Stimulated activated naive B cell treated with anti-CD40 and anti-IgM and Interleukin-4, amounts not matched to agents 10 μg/mL and 1 μg/mL and 100 μg/mL, for 72 hours (primary cell): ENCODE results near the gene PAFAH1B1.

Experiments
- ATAC-seq, 2 donors: fragments of 150-1000 bp; cut with Tn5 transposase; replicated peaks; 2 replicates each; pipeline ENCODE4 v1.10.0; 2021; ENCODE audit warnings: moderate library complexity in 1 of 2
- DNase-seq: peaks from one replicate; pipeline ENCODE4 v3.0.0; 2021
- H3K27ac Mint-ChIP-seq: one replicate; pipeline ENCODE4 v1.8.0; 2022; ENCODE audit warnings: mild to moderate bottlenecking, mixed read lengths
- H3K27me3 Mint-ChIP-seq, 2 donors: one replicate each; pipeline ENCODE4 v1.8.0; 2022; ENCODE audit warnings: mixed read lengths in 2 of 2
- H3K36me3 Mint-ChIP-seq, 2 donors: one replicate each; pipeline ENCODE4 v1.8.0; 2022; ENCODE audit warnings: mixed read lengths in 2 of 2, mild to moderate bottlenecking in 1 of 2
- H3K4me1 Mint-ChIP-seq, 2 donors: one replicate each; pipeline ENCODE4 v1.8.0; 2022; ENCODE audit warnings: mixed read lengths in 2 of 2, mild to moderate bottlenecking in 1 of 2
- H3K4me3 Mint-ChIP-seq, 2 donors: one replicate each; pipeline ENCODE4 v1.8.0; 2022; ENCODE audit warnings: mild to moderate bottlenecking in 2 of 2, mixed read lengths in 2 of 2, moderate library complexity in 1 of 2
- H3K9me3 Mint-ChIP-seq, 2 donors: one replicate each; pipeline ENCODE4 v1.8.0; 2022; ENCODE audit warnings: mixed read lengths in 2 of 2, mild to moderate bottlenecking in 1 of 2

The PAFAH1B1 gene

DNA sequence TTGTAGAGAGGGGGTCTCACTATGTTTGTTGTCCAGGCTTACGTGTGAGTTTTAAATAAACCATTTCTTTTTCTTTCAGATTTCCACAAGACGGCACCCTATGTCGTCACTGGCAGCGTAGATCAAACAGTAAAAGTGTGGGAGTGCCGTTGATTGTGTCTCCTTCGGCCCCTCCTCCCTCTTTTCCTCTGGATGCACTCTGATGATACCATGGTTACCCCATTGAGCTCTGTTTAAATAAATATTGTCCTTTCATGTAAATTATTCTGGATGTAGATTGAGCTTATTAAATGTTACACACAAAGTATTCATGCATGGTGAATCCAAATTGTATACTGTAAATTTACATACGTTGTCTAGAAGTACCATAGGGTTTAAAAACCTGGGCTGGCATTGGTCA is 88.2 kb downstream of the PAFAH1B1 start:
- ATAC-seq (no peak), DNase-seq (no peak)
- H3K4me3 Mint-ChIP-seq = no peak overlapping the region
- H3K27me3 Mint-ChIP-seq = no peaks in the 10 kb centered on the region
- H3K36me3 Mint-ChIP-seq = peaks cover 27 to 40% of the 10 kb centered on the region in 2 donors
- H3K9me3 Mint-ChIP-seq = no peaks in the 10 kb centered on the region
- H3K4me1 Mint-ChIP-seq = peaks cover 0 to 2% of the 10 kb centered on the region in 2 donors
- H3K27ac Mint-ChIP-seq = no peak overlapping the region

DNA sequence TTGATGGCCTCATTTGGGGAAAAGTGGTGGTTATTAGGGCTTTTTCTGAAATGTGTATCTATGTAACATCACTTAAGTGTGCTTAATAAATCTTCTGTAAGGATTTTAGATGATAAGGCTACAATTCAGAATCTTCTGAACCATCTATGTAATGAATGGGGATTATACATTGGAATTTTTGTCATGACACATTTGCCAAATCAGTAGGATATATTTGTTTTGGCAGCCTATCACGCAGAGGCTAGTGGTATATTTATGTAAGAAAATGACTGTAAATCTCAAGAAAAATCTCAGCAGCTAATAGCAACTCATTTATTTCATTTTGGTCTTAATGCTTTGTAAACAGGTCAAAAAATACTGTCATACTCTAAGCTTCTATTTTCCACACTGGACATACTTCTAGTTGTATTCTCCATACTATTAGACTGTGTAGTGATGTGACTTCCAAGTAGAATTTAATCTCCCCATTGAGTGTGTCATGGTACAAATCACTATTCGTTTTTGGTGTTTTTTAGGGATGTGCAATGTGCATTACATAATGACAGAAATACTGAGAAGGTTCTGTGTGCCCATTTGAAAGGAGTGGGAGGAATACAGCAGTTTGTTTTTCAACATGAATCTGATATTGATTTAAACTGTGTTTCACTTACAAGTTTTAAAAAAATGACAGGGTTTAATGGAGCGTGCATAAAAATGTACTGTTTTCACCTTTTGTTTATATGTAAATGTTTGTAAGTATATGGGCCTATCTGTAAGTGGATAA is 88.9 kb downstream of the PAFAH1B1 start:
- Mint-ChIP-seq H3K9me3 (no peaks in the 10 kb centered on the region), H3K4me1 (peaks cover 0 to 2% of the 10 kb centered on the region in 2 donors), H3K36me3 (peaks cover 23 to 35% of the 10 kb centered on the region in 2 donors), H3K4me3 (no peak overlapping the region), H3K27me3 (no peaks in the 10 kb centered on the region), H3K27ac (no peak overlapping the region)
- no peak for ATAC-seq
- no peak for DNase-seq

DNA sequence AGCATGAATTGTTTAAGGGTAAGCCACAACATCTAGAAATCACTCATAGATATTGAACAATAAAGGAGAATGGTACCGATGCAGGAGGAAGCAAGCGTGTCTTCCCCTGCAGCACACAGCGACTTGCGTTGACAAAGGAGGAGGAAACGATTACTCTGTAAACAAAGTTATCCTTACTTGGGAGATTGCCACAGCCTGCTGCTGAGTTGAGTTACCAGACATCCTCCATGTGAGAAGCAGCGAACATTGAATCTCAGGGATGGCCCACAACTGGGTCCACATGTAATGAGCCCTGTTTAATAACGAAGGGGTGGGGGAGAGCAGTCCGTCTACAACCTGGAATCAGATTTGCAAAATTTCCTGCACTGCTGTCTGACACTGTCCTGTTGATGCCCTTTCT is 90.5 kb downstream of the PAFAH1B1 start:
- DNase-seq (no peak), ATAC-seq (no peak)
- H3K4me3 Mint-ChIP-seq = no peak overlapping the region
- H3K9me3 Mint-ChIP-seq = no peaks in the 10 kb centered on the region
- no peaks in the 10 kb centered on the region for H3K27me3 Mint-ChIP-seq
- H3K27ac Mint-ChIP-seq = peak overlapping the region; percentile 62
- peaks cover 1 to 5% of the 10 kb centered on the region in 2 donors for H3K4me1 Mint-ChIP-seq
- peaks cover 22 to 42% of the 10 kb centered on the region in 2 donors for H3K36me3 Mint-ChIP-seq

DNA sequence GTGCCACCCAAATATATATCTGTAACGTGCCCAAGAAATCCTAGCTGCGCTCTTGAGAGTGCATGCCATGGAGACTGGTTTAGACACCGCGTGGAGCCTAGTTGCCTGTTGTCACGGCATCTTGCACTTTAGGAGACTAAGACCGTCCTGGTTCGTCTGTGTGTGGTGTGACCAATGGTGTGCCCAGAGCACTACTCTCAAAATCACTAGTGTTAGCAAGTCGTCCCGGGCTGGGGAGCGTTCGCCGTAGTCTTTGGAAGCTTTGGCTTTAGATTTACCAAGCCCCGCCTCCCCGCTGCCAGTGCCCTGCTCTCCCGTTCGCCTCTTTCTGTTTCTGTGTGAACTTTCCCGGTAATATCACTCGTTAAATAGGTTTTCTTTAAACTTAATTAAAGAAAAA is 91.1 kb downstream of the PAFAH1B1 start:
- no peak for ATAC-seq
- Mint-ChIP-seq H3K4me3 (no peak overlapping the region), H3K4me1 (peaks cover 5 to 6% of the 10 kb centered on the region in 2 donors), H3K27me3 (no peaks in the 10 kb centered on the region), H3K9me3 (no peaks in the 10 kb centered on the region), H3K27ac (no peak overlapping the region), H3K36me3 (peaks cover 21 to 41% of the 10 kb centered on the region in 2 donors)
- no peak for DNase-seq

DNA sequence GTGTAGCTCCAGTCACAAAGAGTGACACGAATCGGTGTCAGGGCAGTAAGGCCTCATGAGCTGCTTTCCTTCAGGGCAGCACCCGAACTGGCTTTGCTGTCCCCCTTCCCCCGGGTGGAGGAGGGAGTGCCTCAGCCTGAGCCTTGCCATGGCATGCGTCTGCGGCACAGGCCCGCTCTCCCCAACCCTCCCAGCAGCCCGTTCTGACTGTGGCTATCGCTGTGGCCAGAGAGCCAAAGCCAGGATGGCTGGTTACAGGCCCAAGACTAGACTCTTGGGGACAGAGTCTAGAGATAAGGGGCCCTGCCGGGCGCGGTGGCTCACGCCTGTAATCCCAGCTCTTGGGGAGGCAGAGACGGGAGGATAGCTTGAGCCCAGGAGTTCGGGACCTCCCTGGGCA is 92.2 kb downstream of the PAFAH1B1 start:
- no peak overlapping the region for H3K4me3 Mint-ChIP-seq
- H3K9me3 Mint-ChIP-seq = no peaks in the 10 kb centered on the region
- H3K36me3 Mint-ChIP-seq = peaks cover 12 to 35% of the 10 kb centered on the region in 2 donors
- no peaks in the 10 kb centered on the region for H3K27me3 Mint-ChIP-seq
- H3K4me1 Mint-ChIP-seq = peaks cover 5 to 6% of the 10 kb centered on the region in 2 donors
- no peak for ATAC-seq
- peak overlapping the region; percentile 47 for H3K27ac Mint-ChIP-seq
- no peak for DNase-seq

DNA sequence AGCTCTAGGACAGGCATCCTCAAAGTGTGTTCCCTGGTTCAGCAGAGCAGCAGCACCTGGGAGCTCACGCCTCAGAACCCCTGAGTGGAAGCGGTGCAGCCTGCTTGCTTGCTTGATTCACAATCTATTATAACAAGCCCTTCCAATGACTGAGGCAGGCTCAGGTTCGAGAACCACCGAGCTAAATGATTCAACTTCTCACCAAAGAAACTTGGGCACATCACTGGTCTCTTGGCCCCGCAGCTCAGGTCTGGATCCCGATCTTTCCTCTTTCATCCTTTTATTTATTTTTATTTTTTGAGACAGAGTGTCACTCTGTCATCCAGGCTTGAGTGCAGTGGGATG is 93.6 kb downstream of the PAFAH1B1 start:
- Mint-ChIP-seq H3K27me3 (no peaks in the 10 kb centered on the region), H3K4me3 (no peak overlapping the region), H3K27ac (peak overlapping the region; percentile 87), H3K36me3 (peaks cover 17 to 31% of the 10 kb centered on the region in 2 donors), H3K9me3 (no peaks in the 10 kb centered on the region), H3K4me1 (peaks cover 5 to 6% of the 10 kb centered on the region in 2 donors)
- ATAC-seq (no peak), DNase-seq (no peak)

DNA sequence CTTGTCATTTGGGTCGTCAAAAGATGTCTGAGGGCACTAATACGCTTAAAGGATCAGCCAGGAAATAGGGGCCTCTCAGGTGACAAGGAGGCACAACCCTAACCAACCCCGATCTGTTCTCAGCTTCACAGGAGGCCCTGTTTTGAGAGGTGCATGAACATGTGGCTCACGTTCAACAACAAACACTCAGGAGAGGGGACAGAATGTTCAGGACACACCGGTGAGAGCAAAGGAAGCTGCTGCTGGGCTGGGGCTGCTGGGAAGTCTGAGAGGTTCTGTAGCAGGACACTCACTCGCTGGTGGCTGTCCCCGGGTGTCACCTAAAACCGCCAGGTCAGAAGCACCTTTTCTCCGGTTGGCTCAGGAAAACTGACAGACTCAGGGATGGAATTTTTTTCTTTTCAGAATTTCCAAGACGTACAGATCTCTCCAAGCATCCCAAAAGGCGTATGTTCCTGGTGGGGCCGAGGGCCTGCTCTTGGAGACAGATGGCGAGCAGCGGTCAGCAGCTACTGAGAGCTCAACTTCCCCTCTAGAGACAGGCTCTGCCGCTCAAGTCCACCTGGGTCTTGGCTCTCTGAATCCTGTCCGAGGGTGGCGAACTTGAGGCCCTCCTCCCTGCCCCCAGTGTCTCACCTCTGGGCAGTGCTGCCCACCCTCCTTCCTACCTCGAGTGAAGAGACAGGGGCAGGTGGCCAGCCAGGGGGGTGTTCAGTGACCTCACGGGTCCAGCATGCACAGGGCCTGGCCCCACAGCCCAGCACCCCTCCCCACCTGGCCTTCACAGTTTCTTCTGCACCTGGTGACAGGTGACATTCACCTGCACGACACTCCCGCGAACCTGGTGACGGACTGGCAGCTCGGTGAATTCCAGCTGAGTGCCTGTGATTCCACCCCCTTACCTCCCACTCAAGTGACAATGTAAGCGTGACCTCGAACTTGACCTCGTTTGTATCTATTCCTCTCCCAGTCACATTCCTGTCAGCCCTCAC is 95.2 kb downstream of the PAFAH1B1 start:
- Mint-ChIP-seq H3K36me3 (peaks cover 17 to 38% of the 10 kb centered on the region in 2 donors), H3K27me3 (no peaks in the 10 kb centered on the region), H3K4me1 (peaks cover 5 to 6% of the 10 kb centered on the region in 2 donors), H3K4me3 (peak overlapping the region in 1 of 2 donors; percentile 32), H3K27ac (peak overlapping the region; percentile 82), H3K9me3 (no peaks in the 10 kb centered on the region)
- ATAC-seq (no peak), DNase-seq (no peak)

DNA sequence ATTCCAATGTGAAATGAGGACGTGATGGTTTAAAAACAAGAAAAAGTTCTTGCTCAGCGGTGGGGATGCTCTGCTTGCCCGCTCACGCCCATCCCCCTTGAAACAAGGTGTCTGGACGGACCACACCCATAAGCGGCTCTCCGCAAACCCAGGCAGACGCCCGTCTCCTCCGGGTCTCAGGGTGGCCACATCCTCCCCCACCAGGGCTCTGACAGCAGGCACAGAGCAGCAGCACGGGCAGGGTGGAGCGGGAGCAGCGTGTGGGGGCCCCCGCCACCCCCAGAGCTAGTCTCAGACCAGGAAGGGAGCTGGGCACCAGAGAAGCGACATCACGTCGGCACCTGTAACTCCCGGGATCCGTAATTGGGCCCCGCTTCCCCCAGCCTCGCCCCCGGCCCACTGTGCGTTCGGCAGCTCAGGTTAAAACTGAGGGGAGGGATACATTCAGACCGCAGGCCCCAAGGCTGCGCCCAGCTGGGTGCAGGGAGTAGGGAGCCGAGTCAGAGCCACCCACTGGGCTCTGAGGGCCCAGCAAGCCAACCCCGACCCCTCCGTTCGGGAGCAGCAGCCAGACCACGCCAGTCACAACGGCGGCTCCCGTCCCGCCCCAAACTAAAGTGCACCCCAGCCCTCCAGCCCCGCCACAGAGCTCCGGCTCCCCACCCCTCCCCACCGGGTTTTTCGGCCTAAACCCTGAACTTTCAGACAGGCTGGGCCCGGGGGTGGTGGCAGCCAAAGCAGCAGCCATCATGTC is 96.1 kb downstream of the PAFAH1B1 start:
- ATAC-seq = no peak
- H3K27ac Mint-ChIP-seq = peak overlapping the region; percentile 82
- no peak for DNase-seq

DNA sequence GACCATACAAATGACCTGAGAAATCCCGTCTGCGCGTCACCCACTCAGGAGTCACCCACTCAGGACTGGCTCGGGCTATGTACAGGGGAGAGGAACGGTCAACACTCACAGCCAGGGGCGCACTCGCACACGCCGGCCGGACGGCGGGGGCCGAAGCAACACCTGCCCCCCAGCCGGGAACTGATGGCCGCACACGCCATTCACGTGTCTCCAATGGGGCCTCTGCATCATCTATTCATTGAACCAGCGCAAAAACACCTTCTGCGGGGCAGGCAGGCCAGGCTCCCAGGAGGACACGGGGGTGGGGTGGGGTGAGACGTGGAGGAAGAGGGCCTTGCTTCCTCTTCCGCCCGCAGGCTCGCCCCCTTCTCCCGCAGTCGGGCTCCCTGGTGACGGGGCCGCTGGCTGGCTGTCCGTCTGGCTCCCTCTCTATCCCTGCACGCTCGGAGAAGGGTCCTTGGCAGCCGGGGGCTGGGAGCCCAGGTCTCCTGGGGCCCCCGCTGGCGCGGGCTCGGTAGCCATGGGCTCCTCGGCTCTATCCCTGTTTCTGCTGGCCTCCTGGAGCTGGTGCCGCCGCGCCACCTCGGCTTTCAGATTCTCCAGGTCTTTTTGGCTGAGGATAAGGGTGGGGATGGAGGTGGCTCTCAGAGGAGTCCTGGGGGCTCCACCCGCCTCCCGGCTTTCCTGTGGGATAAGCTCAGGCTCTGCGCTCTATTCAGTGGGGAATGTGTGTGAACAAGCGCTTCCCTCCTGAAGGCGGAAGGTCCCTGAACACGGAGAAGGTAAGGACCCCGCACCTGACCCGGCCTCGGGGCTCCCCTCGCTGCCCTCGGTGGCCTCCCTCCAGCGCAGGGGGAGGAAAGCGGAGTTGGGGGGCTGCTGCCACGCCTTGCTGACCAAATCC is 97.0 kb downstream of the PAFAH1B1 start:
- Mint-ChIP-seq H3K36me3 (peaks cover 18 to 41% of the 10 kb centered on the region in 2 donors), H3K4me1 (peaks cover 5 to 6% of the 10 kb centered on the region in 2 donors), H3K4me3 (no peak overlapping the region), H3K27me3 (no peaks in the 10 kb centered on the region), H3K9me3 (no peaks in the 10 kb centered on the region), H3K27ac (peak overlapping the region; percentile 39)
- DNase-seq (no peak), ATAC-seq (no peak)

More for the DNA sequence above, 96.1 kb downstream of the PAFAH1B1 start:
- no peaks in the 10 kb centered on the region for H3K27me3 Mint-ChIP-seq
- peaks cover 17 to 36% of the 10 kb centered on the region in 2 donors for H3K36me3 Mint-ChIP-seq
- peaks cover 5 to 6% of the 10 kb centered on the region in 2 donors for H3K4me1 Mint-ChIP-seq
- H3K9me3 Mint-ChIP-seq = no peaks in the 10 kb centered on the region
- peak overlapping the region in 1 of 2 donors; percentile 32 for H3K4me3 Mint-ChIP-seq

DNA sequence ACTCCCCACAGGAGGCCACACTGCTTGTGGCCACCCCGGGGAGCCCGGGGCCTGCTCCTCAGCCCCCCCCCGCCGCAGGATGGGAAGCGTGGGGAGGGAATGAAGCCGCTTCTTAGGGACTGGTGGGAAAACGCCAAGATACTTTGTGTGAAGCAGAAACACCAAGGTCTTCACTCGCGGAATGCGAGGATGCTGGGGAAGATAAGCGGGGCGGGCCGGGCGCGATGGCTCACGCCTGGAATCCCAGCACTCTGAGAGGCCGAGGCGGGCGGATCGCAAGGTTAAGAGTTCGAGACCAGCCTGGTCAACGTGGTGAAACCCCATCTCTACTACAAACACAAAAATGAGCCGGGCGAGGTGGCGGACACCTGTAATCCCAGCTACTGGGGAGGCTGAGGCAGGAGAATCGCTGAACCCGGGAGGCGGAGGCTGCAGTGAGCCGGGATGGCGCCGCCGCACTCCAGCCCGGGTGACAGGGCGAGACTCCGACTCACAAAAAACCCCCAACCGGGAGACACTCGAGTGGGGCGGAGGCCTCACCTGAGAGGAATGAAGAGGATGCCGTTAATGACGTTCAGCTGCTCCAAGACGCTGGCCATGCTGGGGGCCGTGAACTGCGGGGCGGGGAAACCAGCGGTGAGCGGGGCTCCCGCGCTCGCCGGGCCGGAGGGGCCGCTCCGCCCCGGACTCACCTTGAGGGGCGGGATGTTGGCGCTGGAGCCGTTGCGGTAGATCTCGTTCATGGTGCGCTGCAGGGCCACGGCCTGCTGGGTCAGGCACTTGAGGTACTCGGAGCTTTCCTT is 97.8 kb downstream of the PAFAH1B1 start:
- peaks cover 5 to 6% of the 10 kb centered on the region in 2 donors for H3K4me1 Mint-ChIP-seq
- ATAC-seq = no peak
- no peak overlapping the region for H3K4me3 Mint-ChIP-seq
- no peak overlapping the region for H3K27ac Mint-ChIP-seq
- H3K27me3 Mint-ChIP-seq = no peaks in the 10 kb centered on the region
- no peak for DNase-seq
- H3K9me3 Mint-ChIP-seq = no peaks in the 10 kb centered on the region
- H3K36me3 Mint-ChIP-seq = peaks cover 18 to 41% of the 10 kb centered on the region in 2 donors

DNA sequence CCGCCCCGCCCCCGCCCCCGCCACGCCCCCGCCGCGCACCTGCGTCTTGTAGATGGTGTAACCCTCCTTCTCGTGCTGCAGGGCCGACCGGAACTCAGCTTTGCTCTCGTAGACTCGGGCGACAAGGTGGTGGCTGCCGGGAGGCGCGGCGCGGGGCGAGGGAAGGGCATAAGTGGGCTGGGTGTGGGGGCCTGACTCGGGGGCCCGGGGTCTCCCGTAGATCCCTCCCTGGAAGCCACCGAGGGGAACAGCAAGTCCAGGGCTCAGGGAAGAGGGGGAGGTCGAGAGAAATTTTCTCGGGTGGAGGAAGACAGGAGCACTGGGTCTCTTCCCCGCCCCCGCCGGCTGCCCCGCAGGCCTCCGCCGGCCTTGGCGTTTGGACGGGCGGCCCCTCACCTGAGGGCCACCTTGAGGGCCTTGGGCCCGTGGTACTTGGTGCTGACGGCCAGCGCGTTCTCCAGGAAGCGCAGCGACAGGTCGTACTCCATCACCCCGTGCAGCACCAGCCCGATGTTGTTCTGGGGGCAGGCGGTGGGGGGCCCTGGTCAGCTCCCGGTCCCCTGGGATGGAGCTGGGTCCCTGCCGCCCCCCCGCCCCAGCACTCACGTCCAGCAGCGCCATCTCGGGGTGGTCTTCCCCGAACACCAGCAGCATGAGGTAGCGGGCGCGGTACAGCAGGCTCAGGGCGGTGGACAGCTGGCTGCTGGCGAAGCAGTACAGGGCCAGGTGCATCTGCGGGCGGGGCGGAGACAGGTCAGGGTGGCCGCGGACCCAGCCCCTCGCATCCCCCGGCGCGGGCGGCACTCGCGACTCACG is 98.7 kb downstream of the PAFAH1B1 start:
- H3K4me1 Mint-ChIP-seq = peaks cover 5 to 6% of the 10 kb centered on the region in 2 donors
- no peaks in the 10 kb centered on the region for H3K27me3 Mint-ChIP-seq
- ATAC-seq = no peak
- H3K9me3 Mint-ChIP-seq = no peaks in the 10 kb centered on the region
- H3K27ac Mint-ChIP-seq = no peak overlapping the region
- no peak for DNase-seq
- H3K4me3 Mint-ChIP-seq = no peak overlapping the region
- H3K36me3 Mint-ChIP-seq = peaks cover 24 to 46% of the 10 kb centered on the region in 2 donors

DNA sequence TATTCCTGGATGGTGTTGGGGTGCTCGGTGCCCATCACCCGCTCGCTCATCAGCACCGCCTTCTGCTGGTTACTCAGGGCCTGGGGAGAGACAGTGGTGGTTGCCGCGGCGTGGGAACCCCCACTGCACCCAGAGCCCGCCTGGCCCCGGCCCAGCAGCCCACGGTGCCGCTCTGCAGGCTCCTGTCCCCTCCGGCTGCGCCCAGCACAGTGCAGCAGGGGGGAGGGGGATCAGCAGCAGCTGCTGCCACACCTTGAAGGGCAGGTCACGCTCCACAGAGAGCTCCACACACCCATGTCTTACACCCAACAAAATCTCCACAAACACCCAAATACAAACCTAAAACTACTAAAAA is 99.3 kb downstream of the PAFAH1B1 start:
- Mint-ChIP-seq H3K36me3 (peaks cover 24 to 43% of the 10 kb centered on the region in 2 donors), H3K4me1 (peaks cover 4 to 5% of the 10 kb centered on the region in 2 donors), H3K4me3 (no peak overlapping the region), H3K27ac (no peak overlapping the region), H3K27me3 (no peaks in the 10 kb centered on the region), H3K9me3 (no peaks in the 10 kb centered on the region)
- DNase-seq (no peak), ATAC-seq (no peak)
